IPS-20b (cell line): ENCODE measurements around the gene CBLB.

ENCODE experiments used
- H3K27ac ChIP-seq: one replicate; pipeline ENCODE4 v1.5.1; 2013; ENCODE audit warnings: low read length
- H3K27me3 ChIP-seq: 2 replicates; pipeline ENCODE4 v1.6.1; 2013; ENCODE audit warnings: mild to moderate bottlenecking, low read length, inconsistent platforms; ENCODE audit not compliant: insufficient read depth
- H3K36me3 ChIP-seq: 2 replicates; pipeline ENCODE4 v1.6.1; 2013; ENCODE audit warnings: low read depth, mild to moderate bottlenecking, inconsistent platforms, low read length, moderate library complexity; ENCODE audit not compliant: insufficient read depth
- H3K4me1 ChIP-seq: 2 replicates; pipeline ENCODE4 v1.6.1; 2013; ENCODE audit warnings: mild to moderate bottlenecking, control low read depth, inconsistent platforms, low read length, moderate library complexity; ENCODE audit not compliant: insufficient read depth
- H3K4me3 ChIP-seq: 2 replicates; pipeline ENCODE4 v1.5.1; 2013; ENCODE audit warnings: mild to moderate bottlenecking, low read length, inconsistent platforms
- H3K9ac ChIP-seq: 2 replicates; pipeline ENCODE4 v1.6.1; 2013; ENCODE audit warnings: low read depth, mild to moderate bottlenecking, inconsistent platforms, low read length, moderate library complexity
- H3K9me3 ChIP-seq: 2 replicates; pipeline ENCODE4 v1.6.1; 2013; ENCODE audit warnings: mild to moderate bottlenecking, low read depth, low read length, inconsistent platforms; ENCODE audit not compliant: insufficient read depth

The CBLB gene

GRCh38 chr3:105775368-105775767, 93.4 kb downstream of the CBLB start:
- Histone ChIP-seq H3K27ac (no peak overlapping the region), H3K4me3 (no peak overlapping the region), H3K27me3 (no peaks in the 10 kb centered on the region), H3K9ac (no peak overlapping the region), H3K36me3 (no peaks in the 10 kb centered on the region), H3K9me3 (no peaks in the 10 kb centered on the region), H3K4me1 (no peaks in the 10 kb centered on the region)

GRCh38 chr3:105774444-105775180, 94.2 kb downstream of the CBLB start:
- Histone ChIP-seq H3K9me3 (no peaks in the 10 kb centered on the region), H3K27ac (no peak overlapping the region), H3K4me1 (no peaks in the 10 kb centered on the region), H3K27me3 (no peaks in the 10 kb centered on the region), H3K36me3 (no peaks in the 10 kb centered on the region), H3K9ac (no peak overlapping the region), H3K4me3 (no peak overlapping the region)

- Histone ChIP-seq H3K36me3 (no peaks in the 10 kb centered on the region), H3K9ac (no peak overlapping the region), H3K27me3 (no peaks in the 10 kb centered on the region), H3K9me3 (no peaks in the 10 kb centered on the region), H3K27ac (no peak overlapping the region), H3K4me1 (no peaks in the 10 kb centered on the region), H3K4me3 (no peak overlapping the region)
Measured at GRCh38 chr3:105773291-105773690, 95.5 kb downstream of the CBLB start.

GRCh38 chr3:105772635-105773034, 96.2 kb downstream of the CBLB start:
- Histone ChIP-seq H3K4me1 (0 out of 2 replicates have a peak, but pooled peaks cover 2% of the 10 kb centered on the region), H3K27me3 (no peaks in the 10 kb centered on the region), H3K9me3 (no peaks in the 10 kb centered on the region), H3K9ac (no peak overlapping the region), H3K4me3 (no peak overlapping the region), H3K27ac (no peak overlapping the region), H3K36me3 (no peaks in the 10 kb centered on the region)

- no peak overlapping the region for H3K27ac ChIP-seq
- no peaks in the 10 kb centered on the region for H3K9me3 ChIP-seq
- H3K4me1 ChIP-seq: 0 out of 2 replicates have a peak, but pooled peaks cover 3% of the 10 kb centered on the region
- H3K36me3 ChIP-seq: no peaks in the 10 kb centered on the region
- no peak overlapping the region for H3K4me3 ChIP-seq
- H3K9ac ChIP-seq: no peak overlapping the region
- no peaks in the 10 kb centered on the region for H3K27me3 ChIP-seq
Measured at GRCh38 chr3:105771392-105771791, 97.4 kb downstream of the CBLB start.

GRCh38 chr3:105770410-105770809, 98.4 kb downstream of the CBLB start:
- Histone ChIP-seq H3K36me3 (no peaks in the 10 kb centered on the region), H3K4me3 (no peak overlapping the region), H3K9ac (no peak overlapping the region), H3K4me1 (0 out of 2 replicates have a peak, but pooled peaks cover 3% of the 10 kb centered on the region), H3K27ac (no peak overlapping the region), H3K27me3 (no peaks in the 10 kb centered on the region), H3K9me3 (no peaks in the 10 kb centered on the region)

GRCh38 chr3:105767776-105768175, 101.0 kb downstream of the CBLB start:
- H3K9me3 ChIP-seq: peaks cover 6% of the 10 kb centered on the region
- H3K4me3 ChIP-seq: no peak overlapping the region
- peaks cover 15% of the 10 kb centered on the region for H3K36me3 ChIP-seq
- H3K4me1 ChIP-seq: 0 out of 2 replicates have a peak, but pooled peaks cover 3% of the 10 kb centered on the region
- H3K27me3 ChIP-seq: no peaks in the 10 kb centered on the region
- H3K27ac ChIP-seq: no peak overlapping the region
- H3K9ac ChIP-seq: no peak overlapping the region

GRCh38 chr3:105767216-105767615, 101.6 kb downstream of the CBLB start:
- Histone ChIP-seq H3K27ac (no peak overlapping the region), H3K27me3 (no peaks in the 10 kb centered on the region), H3K4me3 (no peak overlapping the region), H3K9me3 (peaks cover 12% of the 10 kb centered on the region), H3K4me1 (0 out of 2 replicates have a peak, but pooled peaks cover 3% of the 10 kb centered on the region), H3K9ac (no peak overlapping the region), H3K36me3 (peaks cover 20% of the 10 kb centered on the region)

GRCh38 chr3:105765308-105765639, 103.5 kb downstream of the CBLB start:
- no peak overlapping the region for H3K27ac ChIP-seq
- peaks cover 23% of the 10 kb centered on the region for H3K36me3 ChIP-seq
- H3K9me3 ChIP-seq: peaks cover 21% of the 10 kb centered on the region
- H3K27me3 ChIP-seq: no peaks in the 10 kb centered on the region
- no peak overlapping the region for H3K9ac ChIP-seq
- H3K4me1 ChIP-seq: 0 out of 2 replicates have a peak, but pooled peaks cover 3% of the 10 kb centered on the region
- no peak overlapping the region for H3K4me3 ChIP-seq

GRCh38 chr3:105764378-105765307, 104.2 kb downstream of the CBLB start:
- H3K4me3 ChIP-seq: no peak overlapping the region
- H3K27ac ChIP-seq: no peak overlapping the region
- no peaks in the 10 kb centered on the region for H3K27me3 ChIP-seq
- H3K4me1 ChIP-seq: 0 out of 2 replicates have a peak, but pooled peaks cover 3% of the 10 kb centered on the region
- H3K9me3 ChIP-seq: peaks cover 21% of the 10 kb centered on the region
- H3K9ac ChIP-seq: no peak overlapping the region
- peaks cover 24% of the 10 kb centered on the region for H3K36me3 ChIP-seq

GRCh38 chr3:105763659-105764036, 105.2 kb downstream of the CBLB start:
- 0 out of 2 replicates have a peak, but pooled peaks cover 3% of the 10 kb centered on the region for H3K4me1 ChIP-seq
- no peak overlapping the region for H3K27ac ChIP-seq
- peaks cover 29% of the 10 kb centered on the region for H3K9me3 ChIP-seq
- peaks cover 32% of the 10 kb centered on the region for H3K36me3 ChIP-seq
- H3K4me3 ChIP-seq: no peak overlapping the region
- no peaks in the 10 kb centered on the region for H3K27me3 ChIP-seq
- H3K9ac ChIP-seq: no peak overlapping the region
